H1 (cell line): ENCODE data around the gene POGK.

Experiments used
- JUND ChIP-seq: IDR thresholded peaks from 2 replicates; pipeline ENCODE4 v1.6.1; 2011; ENCODE audit warnings: mild to moderate bottlenecking, improper control_type of control experiment, low read length
- SIN3A ChIP-seq, 2 experiments: IDR thresholded peaks in 1 of 2; conservative IDR thresholded peaks in 1 of 2; 2 replicates each; pipeline ENCODE4 v1.6.1; 2011 to 2012; ENCODE audit warnings: low read length in 2 of 2, improper control_type of control experiment in 1 of 2, low read depth in 1 of 2, mild to moderate bottlenecking in 1 of 2
- SIRT6 ChIP-seq: IDR thresholded peaks from one replicate; pipeline ENCODE4 v1.7.1; 2012; ENCODE audit warnings: low read length, inconsistent platforms
- YY1 ChIP-seq: IDR thresholded peaks from 2 replicates; pipeline ENCODE4 v1.6.1; 2011; ENCODE audit warnings: low read depth, mild to moderate bottlenecking, low read length
- TF ChIP-seq, protein P1 (sequence below): IDR thresholded peaks from 2 replicates; pipeline ENCODE4 v1.6.1; 2012; ENCODE audit warnings: low read length, inconsistent platforms
- TF ChIP-seq, protein P2 (sequence below), 3 experiments: IDR thresholded peaks; 1 replicate in 2 of 3; 2 replicates in 1 of 3; pipeline versions ENCODE4 v1.5.1 to v1.6.1; 2011; ENCODE audit warnings: low read length in 3 of 3, mild to moderate bottlenecking in 3 of 3, inconsistent platforms in 2 of 3, low read depth in 1 of 3, moderate library complexity in 1 of 3; ENCODE audit not compliant: insufficient read depth in 1 of 3; ENCODE audit errors: control extremely low read depth in 1 of 3

DNA sequence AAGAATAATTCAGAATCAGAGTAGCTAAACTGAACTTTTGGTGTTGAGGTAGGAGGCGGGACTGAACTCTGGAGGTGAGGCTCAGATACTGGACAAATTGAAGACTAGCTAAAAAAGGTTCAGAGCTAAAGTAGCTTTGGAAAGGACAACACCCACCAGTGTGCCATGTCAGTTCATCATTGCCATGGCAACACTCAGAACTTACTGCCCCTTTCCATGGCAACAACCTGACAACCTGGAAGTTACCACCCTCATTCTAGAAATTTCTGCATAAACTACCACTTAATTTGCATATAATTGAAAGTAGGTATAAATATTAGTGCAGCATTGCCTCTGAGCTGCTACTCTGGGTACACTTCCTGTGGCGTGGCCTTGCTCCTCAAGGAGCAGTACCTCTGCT is 30.3 kb upstream of the POGK start:
- TF ChIP-seq, protein P1, sequence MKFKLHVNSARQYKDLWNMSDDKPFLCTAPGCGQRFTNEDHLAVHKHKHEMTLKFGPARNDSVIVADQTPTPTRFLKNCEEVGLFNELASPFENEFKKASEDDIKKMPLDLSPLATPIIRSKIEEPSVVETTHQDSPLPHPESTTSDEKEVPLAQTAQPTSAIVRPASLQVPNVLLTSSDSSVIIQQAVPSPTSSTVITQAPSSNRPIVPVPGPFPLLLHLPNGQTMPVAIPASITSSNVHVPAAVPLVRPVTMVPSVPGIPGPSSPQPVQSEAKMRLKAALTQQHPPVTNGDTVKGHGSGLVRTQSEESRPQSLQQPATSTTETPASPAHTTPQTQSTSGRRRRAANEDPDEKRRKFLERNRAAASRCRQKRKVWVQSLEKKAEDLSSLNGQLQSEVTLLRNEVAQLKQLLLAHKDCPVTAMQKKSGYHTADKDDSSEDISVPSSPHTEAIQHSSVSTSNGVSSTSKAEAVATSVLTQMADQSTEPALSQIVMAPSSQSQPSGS: no peak
- TF ChIP-seq SIN3A (conservative IDR thresholded peaks at IDR 0.05 in 1 of 2, IDR thresholded peaks at IDR 0.05 in 1 of 2; ENCODE audit: low read depth in 1 of 2, low read length in 2 of 2) (no peak), YY1 (no peak), JUND (no peak), SIRT6 (no peak)
- TF ChIP-seq, protein P2, sequence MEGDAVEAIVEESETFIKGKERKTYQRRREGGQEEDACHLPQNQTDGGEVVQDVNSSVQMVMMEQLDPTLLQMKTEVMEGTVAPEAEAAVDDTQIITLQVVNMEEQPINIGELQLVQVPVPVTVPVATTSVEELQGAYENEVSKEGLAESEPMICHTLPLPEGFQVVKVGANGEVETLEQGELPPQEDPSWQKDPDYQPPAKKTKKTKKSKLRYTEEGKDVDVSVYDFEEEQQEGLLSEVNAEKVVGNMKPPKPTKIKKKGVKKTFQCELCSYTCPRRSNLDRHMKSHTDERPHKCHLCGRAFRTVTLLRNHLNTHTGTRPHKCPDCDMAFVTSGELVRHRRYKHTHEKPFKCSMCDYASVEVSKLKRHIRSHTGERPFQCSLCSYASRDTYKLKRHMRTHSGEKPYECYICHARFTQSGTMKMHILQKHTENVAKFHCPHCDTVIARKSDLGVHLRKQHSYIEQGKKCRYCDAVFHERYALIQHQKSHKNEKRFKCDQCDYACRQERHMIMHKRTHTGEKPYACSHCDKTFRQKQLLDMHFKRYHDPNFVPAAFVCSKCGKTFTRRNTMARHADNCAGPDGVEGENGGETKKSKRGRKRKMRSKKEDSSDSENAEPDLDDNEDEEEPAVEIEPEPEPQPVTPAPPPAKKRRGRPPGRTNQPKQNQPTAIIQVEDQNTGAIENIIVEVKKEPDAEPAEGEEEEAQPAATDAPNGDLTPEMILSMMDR (IDR thresholded peaks at IDR 0.05; ENCODE audit: control extremely low read depth in 1 of 3, insufficient read depth in 1 of 3, low read depth in 1 of 3, low read length in 3 of 3): no peak
